Mesenchymal stem cell (in vitro differentiated cells and primary cell): ENCODE measurements around the gene GDPGP1.
"Not testable (repeated sequence)": the region's sequence is repeated elsewhere in the genome, so short reads cannot be mapped to it uniquely, and the experiment has no call there.

ENCODE experiments used
- DNase-seq: peaks from one replicate; pipeline ENCODE4 v3.0.0-alpha.2; 2013
- H2AFZ ChIP-seq: one replicate; pipeline ENCODE4 v1.6.1; 2013; ENCODE audit warnings: low read depth, mild to moderate bottlenecking, control low read depth, inconsistent platforms, low read length, moderate library complexity
- H2AK5ac ChIP-seq: 2 replicates; pipeline ENCODE4 v1.6.1; 2013; ENCODE audit warnings: low read length, moderate library complexity, mild to moderate bottlenecking, inconsistent platforms; ENCODE audit not compliant: severe bottlenecking
- H2BK120ac ChIP-seq: one replicate; pipeline ENCODE4 v1.6.1; 2013; ENCODE audit warnings: low read depth, mild to moderate bottlenecking, inconsistent platforms, low read length, moderate library complexity
- H2BK12ac ChIP-seq, 2 experiments: one replicate each; pipeline ENCODE4 v1.6.1; 2013; ENCODE audit warnings: inconsistent platforms in 2 of 2, low read length in 2 of 2, mild to moderate bottlenecking in 2 of 2, moderate library complexity in 2 of 2, control low read depth in 1 of 2
- H2BK15ac ChIP-seq: one replicate; pipeline ENCODE4 v1.6.1; 2013; ENCODE audit warnings: mild to moderate bottlenecking, low read depth, inconsistent platforms; ENCODE audit not compliant: poor library complexity, severe bottlenecking
- H2BK5ac ChIP-seq: 2 replicates; pipeline ENCODE4 v1.6.1; 2013; ENCODE audit warnings: low read depth, mild to moderate bottlenecking, low read length, control low read depth, inconsistent platforms; ENCODE audit not compliant: poor library complexity, severe bottlenecking
- H3K14ac ChIP-seq, 2 experiments: one replicate each; pipeline ENCODE4 v1.6.1; 2013; ENCODE audit warnings: inconsistent platforms in 2 of 2, low read length in 2 of 2, control low read depth in 1 of 2, mild to moderate bottlenecking in 1 of 2, moderate library complexity in 1 of 2
- H3K18ac ChIP-seq, 2 experiments: one replicate each; pipeline ENCODE4 v1.6.1; 2013; ENCODE audit warnings: inconsistent platforms in 2 of 2, low read length in 2 of 2, control low read depth in 1 of 2, low read depth in 1 of 2, mild to moderate bottlenecking in 1 of 2
- H3K23ac ChIP-seq, 2 experiments: one replicate each; pipeline ENCODE4 v1.6.1; 2013; ENCODE audit warnings: inconsistent platforms in 2 of 2, low read length in 2 of 2, mild to moderate bottlenecking in 2 of 2, moderate library complexity in 2 of 2, control low read depth in 1 of 2
- H3K27ac ChIP-seq: 2 replicates; pipeline ENCODE4 v1.5.1; 2013; ENCODE audit warnings: mild to moderate bottlenecking, moderate library complexity, low read length, control low read depth, inconsistent platforms; ENCODE audit not compliant: poor library complexity, severe bottlenecking
- H3K27me3 ChIP-seq, 2 experiments: 2 replicates each; pipeline versions ENCODE4 v1.6.1 to v1.7.0; 2013; ENCODE audit warnings: low read length in 2 of 2, mild to moderate bottlenecking in 2 of 2, moderate library complexity in 2 of 2, control low read depth in 1 of 2, inconsistent platforms in 1 of 2; ENCODE audit not compliant: control insufficient read depth in 1 of 2, insufficient read depth in 1 of 2
- H3K36me3 ChIP-seq, 2 experiments: 2 replicates each; pipeline versions ENCODE4 v1.6.1 to v1.7.0; 2013; ENCODE audit warnings: low read length in 2 of 2, control low read depth in 1 of 2, inconsistent platforms in 1 of 2, low read depth in 1 of 2, mild to moderate bottlenecking in 1 of 2; ENCODE audit not compliant: insufficient read depth in 2 of 2, control insufficient read depth in 1 of 2
- H3K4ac ChIP-seq, 2 experiments: one replicate each; pipeline ENCODE4 v1.6.1; 2013; ENCODE audit warnings: inconsistent platforms in 2 of 2, low read length in 2 of 2, mild to moderate bottlenecking in 2 of 2, moderate library complexity in 2 of 2, control low read depth in 1 of 2, low read depth in 1 of 2
- H3K4me1 ChIP-seq: 2 replicates; pipeline ENCODE4 v1.6.1; 2013; ENCODE audit warnings: low read depth, low read length, control low read depth; ENCODE audit not compliant: control insufficient read depth, insufficient read depth
- H3K4me2 ChIP-seq: 2 replicates; pipeline ENCODE4 v1.6.1; 2013; ENCODE audit warnings: low read length, mild to moderate bottlenecking, inconsistent platforms; ENCODE audit not compliant: poor library complexity, severe bottlenecking
- H3K4me3 ChIP-seq, 2 experiments: 2 replicates each; pipeline versions ENCODE4 v1.5.1 to v1.7.0; 2013; ENCODE audit warnings: low read length in 2 of 2, mild to moderate bottlenecking in 2 of 2, control low read depth in 1 of 2, low read depth in 1 of 2; ENCODE audit not compliant: insufficient read depth in 1 of 2
- H3K79me1 ChIP-seq: replicated peaks from 2 replicates; pipeline ENCODE4 v1.6.1; 2013; ENCODE audit warnings: mild to moderate bottlenecking, control low read depth, low read length, inconsistent platforms; ENCODE audit not compliant: poor library complexity, severe bottlenecking
- H3K9ac ChIP-seq: 2 replicates; pipeline ENCODE4 v1.7.0; 2013; ENCODE audit warnings: mild to moderate bottlenecking, low read length, moderate library complexity
- H3K9me3 ChIP-seq: 2 replicates; pipeline ENCODE4 v1.7.0; 2013; ENCODE audit warnings: mild to moderate bottlenecking, low read length; ENCODE audit not compliant: control insufficient read depth
- H4K8ac ChIP-seq: one replicate; pipeline ENCODE4 v1.6.1; 2013; ENCODE audit warnings: inconsistent platforms, mild to moderate bottlenecking, low read length, moderate library complexity
- H4K91ac ChIP-seq: one replicate; pipeline ENCODE4 v1.6.1; 2013; ENCODE audit warnings: mild to moderate bottlenecking, low read length, inconsistent platforms
- WGBS: methylation state at CpG from one replicate; pipeline ENCODE4 v1.1.7; 2013; ENCODE audit warnings: mixed read lengths; 5-methylcytosine and 5-hydroxymethylcytosine counted together

The GDPGP1 gene

GRCh38 chr15:90249203-90249863 is 15.3 kb downstream of the GDPGP1 start, which contains the start of gene TTLL13:
Gene TTLL13, plus strand, starts transcription at chr15:90249556. Its CDS starts 1,075 bp downstream, at chr15:90250631.
- Histone ChIP-seq H2BK12ac (peak within 1 kb of the TSS; percentile 38 to 63), H3K27ac (no peak within 1 kb of the TSS), H3K4me2 (peak within 1 kb of the TSS; percentile 100), H3K23ac (no peak within 1 kb of the TSS), H3K9ac (peak within 1 kb of the TSS; percentile 85), H4K8ac (peak within 1 kb of the TSS; percentile 61), H2BK15ac (peak within 1 kb of the TSS; percentile 36), H2BK5ac (no peak within 1 kb of the TSS), H3K4ac (peak within 1 kb of the TSS in 1 of 2 experiments; percentile 15), H3K4me3 (peak within 1 kb of the TSS; percentile 68 to 87), H3K36me3 (no peaks in the 10 kb centered on the region), H4K91ac (peak within 1 kb of the TSS; percentile 43), H3K9me3 (no peaks in the 10 kb centered on the region), H3K79me1 (no peaks in the 10 kb centered on the region), H2BK120ac (no peak within 1 kb of the TSS), H3K27me3 (no peaks in the 10 kb centered on the region), H3K14ac (peak within 1 kb of the TSS in 1 of 2 experiments; percentile 91), H3K4me1 (peaks cover 10% of the 10 kb centered on the region), H2AFZ (peak within 1 kb of the TSS; percentile 79), H3K18ac (peak within 1 kb of the TSS; percentile 49 to 53), H2AK5ac (no peak within 1 kb of the TSS)
- WGBS: 5% methylated on average over 40 of the region's 44 CpGs
- peak; percentile 90 for DNase-seq

- no peaks in the 10 kb centered on the region for H3K9me3 ChIP-seq
- H4K8ac ChIP-seq: no peak overlapping the region
- H3K36me3 ChIP-seq: no peaks in the 10 kb centered on the region
- H3K4ac ChIP-seq: no peak overlapping the region
- WGBS: 84% methylated on average over 6 of the region's 7 CpGs
- H3K4me1 ChIP-seq: no peaks in the 10 kb centered on the region
- H3K23ac ChIP-seq: no peak overlapping the region
- no peak overlapping the region for H3K14ac ChIP-seq
- no peak overlapping the region for H2BK120ac ChIP-seq
- H3K9ac ChIP-seq: no peak overlapping the region
- no peak overlapping the region for H2BK12ac ChIP-seq
- H2AK5ac ChIP-seq: no peak overlapping the region
- H3K27ac ChIP-seq: no peak overlapping the region
- no peak overlapping the region for H2BK15ac ChIP-seq
- H3K79me1 ChIP-seq: no peaks in the 10 kb centered on the region
- no peak overlapping the region for H4K91ac ChIP-seq
- no peak overlapping the region for H2AFZ ChIP-seq
- peaks cover 3 to 12% of the 10 kb centered on the region in 2 experiments for H3K27me3 ChIP-seq
- no peak overlapping the region for H2BK5ac ChIP-seq
- H3K18ac ChIP-seq: no peak overlapping the region
- H3K4me3 ChIP-seq: no peak overlapping the region
- no peak for DNase-seq
- no peak overlapping the region for H3K4me2 ChIP-seq
These were observed 23.8 kb downstream of the GDPGP1 start for GRCh38 chr15:90257776-90258175.

GRCh38 chr15:90259524-90259923 is 25.5 kb downstream of the GDPGP1 start:
- Histone ChIP-seq H4K91ac (no peak overlapping the region), H2AK5ac (no peak overlapping the region), H3K79me1 (peaks cover 5% of the 10 kb centered on the region), H3K4me2 (no peak overlapping the region), H3K27ac (no peak overlapping the region), H3K27me3 (peaks cover 3 to 12% of the 10 kb centered on the region in 2 experiments), H3K4me1 (no peaks in the 10 kb centered on the region), H3K36me3 (no peaks in the 10 kb centered on the region), H2BK15ac (no peak overlapping the region), H3K4me3 (no peak overlapping the region), H3K23ac (no peak overlapping the region), H2BK12ac (no peak overlapping the region), H3K9ac (no peak overlapping the region), H3K9me3 (no peaks in the 10 kb centered on the region), H3K14ac (no peak overlapping the region), H3K4ac (no peak overlapping the region), H2BK120ac (no peak overlapping the region), H2AFZ (no peak overlapping the region), H4K8ac (no peak overlapping the region), H3K18ac (no peak overlapping the region), H2BK5ac (no peak overlapping the region)
- no peak for DNase-seq
- no CpG with 5 or more reads among the region's 5 CpGs for WGBS

- H2AFZ ChIP-seq, H3K27me3 ChIP-seq, H2BK12ac ChIP-seq, H2BK120ac ChIP-seq, H2BK5ac ChIP-seq, H3K9ac ChIP-seq, H3K27ac ChIP-seq, H4K8ac ChIP-seq, H4K91ac ChIP-seq, H3K4me2 ChIP-seq, H3K9me3 ChIP-seq, H3K4me3 ChIP-seq, H3K79me1 ChIP-seq, H3K36me3 ChIP-seq, H3K14ac ChIP-seq, H3K4me1 ChIP-seq, H2AK5ac ChIP-seq, DNase-seq, H2BK15ac ChIP-seq, H3K18ac ChIP-seq, H3K4ac ChIP-seq, H3K23ac ChIP-seq: not testable (repeated sequence)
- 95% methylated on average over 4 of the region's 6 CpGs for whole genome bisulfite sequencing
These were observed 26.7 kb downstream of the GDPGP1 start for GRCh38 chr15:90260731-90261130.
